Myocyte (in vitro differentiated cells): ENCODE measurements around the gene TTC21A. TPM values are rescaled to one million over a fixed set of nuclear protein-coding genes. Genes with fewer than 3 reads are reported as not detected.

ENCODE experiments used
- DNase-seq: peaks from one replicate; pipeline ENCODE4 v3.0.0-alpha.2; 2012; ENCODE audit warnings: low read depth
- total RNA-seq: library from RNA; depleted of rRNA; stranded (reverse); fragments of >200 nt; gene quantifications from 2 replicates; pipeline ENCODE4 v1.2.3, GENCODE V29; 2014

TTC21A gene
- total RNA-seq, 1 donor from 2014 or later, result 2.7 TPM

- no peak for DNase-seq
Measured at GRCh38 chr3:39173318-39174125, 66.0 kb downstream of the TTC21A start.

GRCh38 chr3:39176025-39176714 is 68.7 kb downstream of the TTC21A start:
- no peak for DNase-seq

- DNase-seq, result peak; percentile 84
Measured at GRCh38 chr3:39177708-39178332, 70.3 kb downstream of the TTC21A start.

GRCh38 chr3:39178553-39178952 is 71.1 kb downstream of the TTC21A start:
- DNase-seq, result peak; percentile 75

- no peak for DNase-seq
Measured at GRCh38 chr3:39180183-39180545, 72.7 kb downstream of the TTC21A start.

- DNase-seq, result peak; percentile 82
Measured at GRCh38 chr3:39180546-39181346, 73.3 kb downstream of the TTC21A start.

- DNase-seq, result no peak
Measured at GRCh38 chr3:39181408-39182335, 74.2 kb downstream of the TTC21A start.

- no peak for DNase-seq
Measured at GRCh38 chr3:39183211-39184080, 76.0 kb downstream of the TTC21A start.

GRCh38 chr3:39184081-39184967 is 76.8 kb downstream of the TTC21A start:
- no peak for DNase-seq

GRCh38 chr3:39184968-39185285 is 77.4 kb downstream of the TTC21A start:
- no peak for DNase-seq

GRCh38 chr3:39185326-39185958 is 78.0 kb downstream of the TTC21A start:
- no peak for DNase-seq

- DNase-seq, result no peak
Measured at GRCh38 chr3:39185959-39186691, 78.6 kb downstream of the TTC21A start.

- no peak for DNase-seq
Measured at GRCh38 chr3:39186692-39187151, 79.2 kb downstream of the TTC21A start.

- no peak for DNase-seq
Measured at GRCh38 chr3:39187372-39188155, 80.1 kb downstream of the TTC21A start.
